ENCODE data around the gene CADPS. TPM values are rescaled to one million over a fixed set of nuclear protein-coding genes. Genes with fewer than 3 reads are reported as not detected.

CADPS gene
- total and polyA plus RNA-seq, 9 of the 15 experiments (the other 6 are each of a cell fraction or from before 2014, with no cell fraction given) = not detected

- in situ Hi-C loops (cut with MboI) = loop anchor here (10.0 kb wide), 1 partner anchor 1194 kb away; the partner anchor contains the start of gene C3orf49
- Histone ChIP-seq H4K20me1 (replicated peaks; ENCODE audit: control insufficient read depth, insufficient read depth, low read length) (no peaks in the 10 kb centered on the region), H3K9me1 (ENCODE audit: control insufficient read depth, insufficient read depth, low read length) (no peaks in the 10 kb centered on the region), H3K27me3 (ENCODE audit: control insufficient read depth in 2 of 2, insufficient read depth in 2 of 2, low read length in 2 of 2) (no peaks in the 10 kb centered on the region), H3K9me3 (replicated peaks; ENCODE audit: control insufficient read depth, insufficient read depth, low read depth, low read length) (no peaks in the 10 kb centered on the region), H3K4me1 (replicated peaks in 1 of 2; ENCODE audit: control insufficient read depth in 2 of 2, insufficient read depth in 2 of 2, low read length in 2 of 2) (no peaks in the 10 kb centered on the region), H3K36me3 (ENCODE audit: control insufficient read depth, insufficient read depth, low read length) (no peaks in the 10 kb centered on the region), H3K4me3 (no peak overlapping the region), H3K4me2 (ENCODE audit: insufficient read depth, low read length) (no peak overlapping the region), H3K9ac (ENCODE audit: insufficient read depth in 1 of 2, low read depth in 2 of 2, low read length in 2 of 2) (no peak overlapping the region), H2AFZ (ENCODE audit: low read depth, low read length) (no peak overlapping the region), H3K27ac (ENCODE audit: extremely low read depth, low read depth, low read length) (no peak overlapping the region), H3K79me2 (ENCODE audit: control insufficient read depth, insufficient read depth, low read length) (no peaks in the 10 kb centered on the region)
- BruUV-seq (replicated peaks) = no TSS peak
- DNase-seq (ENCODE audit: extremely low read depth in 1 of 4, low spot score in 3 of 4) = no peak
- WGBS (ENCODE audit: insufficient coverage, low coverage, missing lambda C conversion rate) = 0% methylated on average over 2 of the region's 3 CpGs
- POLR2A ChIA-PET = no interaction called here
- no peak for ATAC-seq
- no peak for TF ChIP-seq HDAC1 (IDR thresholded peaks at IDR 0.05)
- no peak for TF ChIP-seq CBX8 (IDR thresholded peaks at IDR 0.05; ENCODE audit: borderline replicate concordance, extremely low read depth, low read depth, low read length, poor library complexity, severe bottlenecking)
- no peak for TF ChIP-seq SREBF2 (CRISPR knock-in tag; IDR thresholded peaks at IDR 0.05)
- TF ChIP-seq, protein P1, sequence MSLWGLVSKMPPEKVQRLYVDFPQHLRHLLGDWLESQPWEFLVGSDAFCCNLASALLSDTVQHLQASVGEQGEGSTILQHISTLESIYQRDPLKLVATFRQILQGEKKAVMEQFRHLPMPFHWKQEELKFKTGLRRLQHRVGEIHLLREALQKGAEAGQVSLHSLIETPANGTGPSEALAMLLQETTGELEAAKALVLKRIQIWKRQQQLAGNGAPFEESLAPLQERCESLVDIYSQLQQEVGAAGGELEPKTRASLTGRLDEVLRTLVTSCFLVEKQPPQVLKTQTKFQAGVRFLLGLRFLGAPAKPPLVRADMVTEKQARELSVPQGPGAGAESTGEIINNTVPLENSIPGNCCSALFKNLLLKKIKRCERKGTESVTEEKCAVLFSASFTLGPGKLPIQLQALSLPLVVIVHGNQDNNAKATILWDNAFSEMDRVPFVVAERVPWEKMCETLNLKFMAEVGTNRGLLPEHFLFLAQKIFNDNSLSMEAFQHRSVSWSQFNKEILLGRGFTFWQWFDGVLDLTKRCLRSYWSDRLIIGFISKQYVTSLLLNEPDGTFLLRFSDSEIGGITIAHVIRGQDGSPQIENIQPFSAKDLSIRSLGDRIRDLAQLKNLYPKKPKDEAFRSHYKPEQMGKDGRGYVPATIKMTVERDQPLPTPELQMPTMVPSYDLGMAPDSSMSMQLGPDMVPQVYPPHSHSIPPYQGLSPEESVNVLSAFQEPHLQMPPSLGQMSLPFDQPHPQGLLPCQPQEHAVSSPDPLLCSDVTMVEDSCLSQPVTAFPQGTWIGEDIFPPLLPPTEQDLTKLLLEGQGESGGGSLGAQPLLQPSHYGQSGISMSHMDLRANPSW (CRISPR knock-in tag; IDR thresholded peaks at IDR 0.05) = no peak
- no peak for TF ChIP-seq MXD1 (CRISPR knock-in tag; IDR thresholded peaks at IDR 0.05; ENCODE audit: borderline replicate concordance, poor library complexity, severe bottlenecking)
- TF ChIP-seq LCOR (CRISPR knock-in tag; IDR thresholded peaks at IDR 0.05) = no peak
- TF ChIP-seq NFE2L1 (tag; IDR thresholded peaks at IDR 0.05; ENCODE audit: borderline replicate concordance, low read depth) = no peak
- TF ChIP-seq KDM2B (CRISPR knock-in tag; IDR thresholded peaks at IDR 0.05) = no peak
- no peak for TF ChIP-seq ZNF354B (CRISPR knock-in tag; IDR thresholded peaks at IDR 0.05)
- TF ChIP-seq, protein P2, sequence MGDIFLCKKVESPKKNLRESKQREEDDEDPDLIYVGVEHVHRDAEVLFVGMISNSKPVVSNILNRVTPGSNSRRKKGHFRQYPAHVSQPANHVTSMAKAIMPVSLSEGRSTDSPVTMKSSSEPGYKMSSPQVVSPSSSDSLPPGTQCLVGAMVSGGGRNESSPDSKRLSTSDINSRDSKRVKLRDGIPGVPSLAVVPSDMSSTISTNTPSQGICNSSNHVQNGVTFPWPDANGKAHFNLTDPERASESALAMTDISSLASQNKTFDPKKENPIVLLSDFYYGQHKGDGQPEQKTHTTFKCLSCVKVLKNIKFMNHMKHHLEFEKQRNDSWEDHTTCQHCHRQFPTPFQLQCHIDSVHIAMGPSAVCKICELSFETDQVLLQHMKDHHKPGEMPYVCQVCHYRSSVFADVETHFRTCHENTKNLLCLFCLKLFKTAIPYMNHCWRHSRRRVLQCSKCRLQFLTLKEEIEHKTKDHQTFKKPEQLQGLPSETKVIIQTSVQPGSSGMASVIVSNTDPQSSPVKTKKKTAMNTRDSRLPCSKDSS (IDR thresholded peaks at IDR 0.05; ENCODE audit: low read depth, partially characterized antibody) = no peak
- TF ChIP-seq MLX (CRISPR knock-in tag; conservative IDR thresholded peaks at IDR 0.05) = no peak
- no peak for TF ChIP-seq UBTF (IDR thresholded peaks at IDR 0.05; ENCODE audit: borderline replicate concordance in 1 of 2, low read depth in 2 of 2, low read length in 2 of 2)
- no peak for TF ChIP-seq ZNF384 (IDR thresholded peaks at IDR 0.05; ENCODE audit: low read depth, low read length)
- no peak for TF ChIP-seq MCM2 (IDR thresholded peaks at IDR 0.05; ENCODE audit: low read depth)
- intact Hi-C loops (cut with micrococcal nuclease) = loop anchor here (10.0 kb wide), 3 partner anchors 614 to 1864 kb away; no protein-coding TSS in a partner anchor
- FAIRE-seq = no peak
- CTCF ChIA-PET (ENCODE audit: low intra/inter-chr PET ratio) = no interaction called here
Observed at GRCh38 chr3:62621176-62621575, 254.0 kb downstream of the CADPS start.

All from K562 (cell line).